Astrocyte (in vitro differentiated cells and primary cell): ENCODE results near the gene DCST1. TPM values are rescaled to one million over a fixed set of nuclear protein-coding genes. Genes with fewer than 3 reads are reported as not detected.

Source experiments
- DNase-seq: peaks from one replicate; pipeline ENCODE4 v3.0.0-alpha.2; 2010; ENCODE audit warnings: low read depth
- FAIRE-seq: peaks from 2 replicates; lab custom pipeline; 2011; peaks lifted over from hg19 to GRCh38; lab: Jason Lieb, UNC
- H2AFZ ChIP-seq: 2 replicates; pipeline ENCODE4 v1.6.0; 2012; ENCODE audit warnings: low read depth, low read length, inconsistent platforms
- H3K27ac ChIP-seq: 2 replicates; pipeline ENCODE4 v1.5.1; 2011; ENCODE audit warnings: low read depth, low read length, inconsistent platforms
- H3K27me3 ChIP-seq: 2 replicates; pipeline ENCODE4 v1.6.0; 2011; ENCODE audit warnings: low read length, inconsistent platforms; ENCODE audit not compliant: insufficient read depth
- H3K36me3 ChIP-seq: 2 replicates; pipeline ENCODE4 v1.5.1; 2011; ENCODE audit warnings: low read length, inconsistent platforms; ENCODE audit not compliant: insufficient read depth
- H3K4me1 ChIP-seq: 2 replicates; pipeline ENCODE4 v1.5.1; 2011; ENCODE audit warnings: low read length, inconsistent platforms; ENCODE audit not compliant: insufficient read depth
- H3K4me2 ChIP-seq: 2 replicates; pipeline ENCODE4 v1.6.0; 2012; ENCODE audit warnings: low read length, inconsistent platforms
- H3K4me3 ChIP-seq: 2 replicates; pipeline ENCODE4 v1.5.1; 2011; ENCODE audit warnings: low read depth, mild to moderate bottlenecking, low read length, inconsistent platforms; ENCODE audit not compliant: insufficient read depth
- H3K79me2 ChIP-seq: 2 replicates; pipeline ENCODE4 v1.6.0; 2012; ENCODE audit warnings: mild to moderate bottlenecking, low read length, inconsistent platforms; ENCODE audit not compliant: insufficient read depth
- H3K9ac ChIP-seq: 2 replicates; pipeline ENCODE4 v1.6.0; 2012; ENCODE audit warnings: mild to moderate bottlenecking, low read length, inconsistent platforms
- H3K9me3 ChIP-seq: 2 replicates; pipeline ENCODE4 v1.5.1; 2012; ENCODE audit warnings: low read depth, mild to moderate bottlenecking, low read length, inconsistent platforms; ENCODE audit not compliant: insufficient read depth
- H4K20me1 ChIP-seq: 2 replicates; pipeline ENCODE4 v1.6.0; 2012; ENCODE audit warnings: low read length, inconsistent platforms; ENCODE audit not compliant: insufficient read depth
- H3K27ac Mint-ChIP-seq: one replicate; pipeline ENCODE4 v1.8.0; 2021; ENCODE audit warnings: mild to moderate bottlenecking, mixed read lengths; ENCODE audit not compliant: unreplicated experiment
- H3K27me3 Mint-ChIP-seq: one replicate; pipeline ENCODE4 v1.8.0; 2021; ENCODE audit warnings: low read depth, mixed read lengths; ENCODE audit not compliant: unreplicated experiment
- H3K36me3 Mint-ChIP-seq: one replicate; pipeline ENCODE4 v1.8.0; 2021; ENCODE audit warnings: low read depth, mixed read lengths; ENCODE audit not compliant: unreplicated experiment
- H3K4me1 Mint-ChIP-seq: one replicate; pipeline ENCODE4 v1.8.0; 2021; ENCODE audit warnings: low read depth, mixed read lengths; ENCODE audit not compliant: unreplicated experiment
- H3K4me3 Mint-ChIP-seq: one replicate; pipeline ENCODE4 v1.8.0; 2021; ENCODE audit warnings: mild to moderate bottlenecking, moderate library complexity, mixed read lengths; ENCODE audit not compliant: unreplicated experiment
- H3K9me3 Mint-ChIP-seq: one replicate; pipeline ENCODE4 v1.8.0; 2021; ENCODE audit warnings: mild to moderate bottlenecking, mixed read lengths; ENCODE audit not compliant: unreplicated experiment
- CTCF ChIP-seq: IDR thresholded peaks from 2 replicates; pipeline ENCODE4 v1.5.1; 2011; ENCODE audit warnings: low read depth, mild to moderate bottlenecking, inconsistent platforms, low read length, moderate library complexity; ENCODE audit not compliant: insufficient read depth
- EZH2 ChIP-seq: IDR thresholded peaks from 2 replicates; pipeline ENCODE4 v1.6.1; 2012; ENCODE audit warnings: mild to moderate bottlenecking, low read length, inconsistent platforms; ENCODE audit not compliant: insufficient read depth
- total RNA-seq: library from RNA; stranded (reverse); gene quantifications from 2 replicates; pipeline ENCODE4 v1.2.1, GENCODE V29; 2021

Gene DCST1
- total RNA-seq, 1 donor from 2014 or later = not detected

DNA sequence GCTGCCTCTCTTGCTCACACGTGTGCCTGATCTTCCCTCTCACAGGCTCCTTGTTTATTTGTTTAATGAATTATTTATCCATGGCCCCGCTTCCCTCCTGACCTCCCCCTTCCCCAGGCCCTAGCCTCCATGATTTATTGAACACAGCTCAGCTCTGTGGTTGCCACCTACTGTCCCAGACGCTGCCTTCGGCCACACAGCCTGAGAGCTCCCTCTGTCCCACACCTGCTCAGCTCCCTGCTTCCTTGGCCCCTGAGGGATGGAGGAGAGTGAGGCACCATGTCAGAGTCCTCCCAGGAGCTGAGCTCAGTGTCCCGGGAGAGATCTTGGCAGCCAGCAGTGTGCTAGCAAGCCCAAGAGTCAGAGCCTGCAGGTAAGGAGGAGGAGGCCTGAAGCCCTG is 41.9 kb downstream of the DCST1 start:
- peaks cover 34% of the 10 kb centered on the region for H3K27me3 ChIP-seq
- FAIRE-seq (no peak), DNase-seq (no peak)
- Mint-ChIP-seq H3K9me3 (no peaks in the 10 kb centered on the region), H3K4me1 (peaks cover 9% of the 10 kb centered on the region), H3K4me3 (no peak overlapping the region), H3K27ac (no peak overlapping the region), H3K36me3 (peaks cover 2% of the 10 kb centered on the region), H3K27me3 (peaks cover 39% of the 10 kb centered on the region)
- no peak overlapping the region for H3K4me2 ChIP-seq
- no peak overlapping the region for H3K27ac ChIP-seq
- H3K79me2 ChIP-seq = no peaks in the 10 kb centered on the region
- no peak overlapping the region for H3K9ac ChIP-seq
- no peaks in the 10 kb centered on the region for H3K36me3 ChIP-seq
- peaks cover 18% of the 10 kb centered on the region for H3K4me1 ChIP-seq
- no peaks in the 10 kb centered on the region for H3K9me3 ChIP-seq
- H4K20me1 ChIP-seq = no peaks in the 10 kb centered on the region
- no peak overlapping the region for H3K4me3 ChIP-seq
- no peak for TF ChIP-seq EZH2
- TF ChIP-seq CTCF = no peak
- H2AFZ ChIP-seq = no peak overlapping the region

GRCh38 chr1:155076371-155076770 is 42.7 kb downstream of the DCST1 start:
- DNase-seq (no peak), FAIRE-seq (no peak)
- Mint-ChIP-seq H3K4me1 (peaks cover 12% of the 10 kb centered on the region), H3K9me3 (no peaks in the 10 kb centered on the region), H3K27me3 (peaks cover 42% of the 10 kb centered on the region), H3K4me3 (no peak overlapping the region), H3K36me3 (peaks cover 2% of the 10 kb centered on the region), H3K27ac (no peak overlapping the region)
- H3K4me3 ChIP-seq = no peak overlapping the region
- TF ChIP-seq EZH2 (no peak), CTCF (no peak)
- no peak overlapping the region for H3K4me2 ChIP-seq
- H3K4me1 ChIP-seq = peaks cover 16% of the 10 kb centered on the region
- H3K36me3 ChIP-seq = no peaks in the 10 kb centered on the region
- no peak overlapping the region for H3K27ac ChIP-seq
- H4K20me1 ChIP-seq = peaks cover 5% of the 10 kb centered on the region
- H3K79me2 ChIP-seq = no peaks in the 10 kb centered on the region
- no peak overlapping the region for H3K9ac ChIP-seq
- H3K9me3 ChIP-seq = no peaks in the 10 kb centered on the region
- H3K27me3 ChIP-seq = peaks cover 42% of the 10 kb centered on the region
- H2AFZ ChIP-seq = no peak overlapping the region

GRCh38 chr1:155077346-155077745 is 43.7 kb downstream of the DCST1 start:
- H3K9me3 Mint-ChIP-seq = no peaks in the 10 kb centered on the region
- H3K36me3 ChIP-seq = no peaks in the 10 kb centered on the region
- H3K27me3 Mint-ChIP-seq = peaks cover 39% of the 10 kb centered on the region
- peaks cover 48% of the 10 kb centered on the region for H3K27me3 ChIP-seq
- H3K27ac Mint-ChIP-seq = no peak overlapping the region
- FAIRE-seq = no peak
- no peak for TF ChIP-seq EZH2
- TF ChIP-seq CTCF = no peak
- peaks cover 8% of the 10 kb centered on the region for H4K20me1 ChIP-seq
- H3K4me3 ChIP-seq = no peak overlapping the region
- H3K4me3 Mint-ChIP-seq = no peak overlapping the region
- H3K9me3 ChIP-seq = no peaks in the 10 kb centered on the region
- no peak for DNase-seq
- no peak overlapping the region for H3K4me2 ChIP-seq
- peaks cover 16% of the 10 kb centered on the region for H3K4me1 ChIP-seq
- H3K27ac ChIP-seq = no peak overlapping the region
- peaks cover 2% of the 10 kb centered on the region for H3K36me3 Mint-ChIP-seq
- H3K9ac ChIP-seq = no peak overlapping the region
- H3K79me2 ChIP-seq = no peaks in the 10 kb centered on the region
- no peak overlapping the region for H2AFZ ChIP-seq
- H3K4me1 Mint-ChIP-seq = peaks cover 11% of the 10 kb centered on the region
